HG02642 (cell line): Measurements from ENCODE around the gene SLC38A3.

ENCODE experiments used
- ATAC-seq: cut with Tn5 transposase; IDR thresholded peaks from one replicate; pipeline ENCODE4 v1.9.1; 2021; ENCODE audit warnings: mild to moderate bottlenecking; ENCODE audit not compliant: unreplicated experiment, poor library complexity

The SLC38A3 gene

DNA sequence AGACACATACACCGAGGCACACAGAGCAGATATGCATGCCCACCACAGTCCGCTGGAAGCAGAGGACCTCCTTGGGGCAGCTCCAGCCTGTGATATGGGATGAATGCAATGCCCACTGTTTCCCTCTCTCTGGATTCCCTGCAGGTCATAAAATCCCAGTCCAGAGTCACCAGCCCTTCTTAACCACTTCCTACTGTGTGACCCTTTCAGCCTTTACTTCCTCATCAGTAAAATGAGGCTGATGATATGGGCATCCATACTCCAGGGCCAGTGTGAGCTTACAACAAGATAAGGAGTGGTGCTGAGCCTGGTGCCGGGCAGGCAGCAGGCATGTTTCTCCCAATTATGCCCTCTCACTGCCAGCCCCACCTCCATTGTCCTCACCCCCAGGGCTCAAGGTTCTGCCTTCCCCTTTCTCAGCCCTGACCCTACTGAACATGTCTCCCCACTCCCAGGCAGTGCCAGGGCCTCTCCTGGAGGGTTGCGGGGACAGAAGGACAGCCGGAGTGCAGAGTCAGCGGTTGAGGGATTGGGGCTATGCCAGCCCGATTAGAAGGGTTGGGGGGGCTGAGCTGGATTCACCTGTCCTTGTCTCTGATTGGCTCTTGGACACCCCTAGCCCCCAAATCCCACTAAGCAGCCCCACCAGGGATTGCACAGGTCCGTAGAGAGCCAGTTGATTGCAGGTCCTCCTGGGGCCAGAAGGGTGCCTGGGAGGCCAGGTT lies 14.0 kb upstream of the SLC38A3 start, which contains the start of gene GNAT1:
Gene GNAT1, plus strand, starts transcription at position 675 of the 725 bp plus-strand sequence. CDS start 116 bp downstream, outside the sequence.
- ATAC-seq = no peak

DNA sequence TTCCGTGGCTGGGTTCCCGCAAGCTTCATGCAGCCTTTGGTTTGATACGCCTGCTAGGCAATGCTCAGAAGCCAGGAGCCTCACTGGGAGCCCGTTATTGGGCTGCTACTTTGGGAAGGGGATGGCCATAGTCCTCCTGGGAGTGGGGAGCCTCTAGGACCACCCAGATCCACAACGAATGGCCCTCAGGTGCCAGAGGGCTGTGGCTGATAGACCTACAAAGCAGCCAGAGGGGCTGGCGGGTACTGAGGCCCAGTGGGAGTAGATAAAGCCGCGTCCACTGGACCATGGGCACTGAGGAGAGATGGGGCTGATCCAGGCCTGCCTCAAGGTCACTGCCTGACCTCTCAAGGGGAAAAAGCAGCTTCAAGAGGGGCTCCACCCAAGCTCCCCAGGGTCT lies 12.9 kb upstream of the SLC38A3 start:
- ATAC-seq = no peak

DNA sequence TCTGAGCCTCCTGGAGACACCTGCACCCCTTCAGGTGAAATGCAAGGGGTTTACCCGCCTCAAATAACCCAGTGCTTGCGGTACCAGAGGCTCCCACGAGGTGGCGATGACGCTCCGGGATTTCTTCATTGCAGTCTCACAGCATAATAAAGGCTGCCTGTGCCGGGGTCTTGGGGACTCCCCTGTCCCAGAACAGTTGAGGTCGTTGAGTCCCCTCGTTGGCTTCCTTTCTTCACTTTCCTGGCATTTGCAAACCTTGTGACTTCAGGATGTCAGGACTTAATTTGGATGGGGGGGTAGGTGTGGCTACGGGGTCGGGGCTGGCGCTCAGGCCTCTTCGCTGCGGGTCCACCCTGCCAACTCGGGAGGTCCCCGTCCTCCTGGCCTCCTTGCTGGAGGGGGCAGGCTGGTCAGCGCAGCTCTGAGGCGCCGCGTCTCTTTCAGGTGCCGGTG lies 12.4 kb upstream of the SLC38A3 start:
- ATAC-seq = no peak

DNA sequence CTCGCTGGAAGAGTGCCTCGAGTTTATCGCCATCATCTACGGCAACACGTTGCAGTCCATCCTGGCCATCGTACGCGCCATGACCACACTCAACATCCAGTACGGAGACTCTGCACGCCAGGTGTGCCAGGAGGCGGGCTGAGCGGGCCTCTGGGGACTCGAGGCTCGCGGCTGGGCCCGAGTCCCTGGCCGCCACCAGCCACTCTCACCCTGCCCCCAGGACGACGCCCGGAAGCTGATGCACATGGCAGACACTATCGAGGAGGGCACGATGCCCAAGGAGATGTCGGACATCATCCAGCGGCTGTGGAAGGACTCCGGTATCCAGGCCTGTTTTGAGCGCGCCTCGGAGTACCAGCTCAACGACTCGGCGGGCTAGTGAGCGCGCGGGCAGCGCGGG lies 11.8 kb upstream of the SLC38A3 start:
- no peak for ATAC-seq

DNA sequence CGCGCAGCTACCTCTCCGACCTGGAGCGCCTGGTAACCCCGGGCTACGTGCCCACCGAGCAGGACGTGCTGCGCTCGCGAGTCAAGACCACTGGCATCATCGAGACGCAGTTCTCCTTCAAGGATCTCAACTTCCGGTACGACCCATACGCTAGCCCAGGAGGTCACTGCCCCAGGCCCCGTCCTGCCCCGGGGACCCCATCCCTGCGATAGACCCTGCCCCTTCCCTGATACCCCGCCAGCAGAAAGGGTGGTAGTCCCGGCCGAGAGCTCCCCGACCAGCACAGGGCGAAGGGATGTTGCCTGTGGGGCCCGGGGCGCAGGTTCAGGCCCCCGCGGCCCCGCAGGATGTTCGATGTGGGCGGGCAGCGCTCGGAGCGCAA lies 11.3 kb upstream of the SLC38A3 start:
- ATAC-seq = no peak

DNA sequence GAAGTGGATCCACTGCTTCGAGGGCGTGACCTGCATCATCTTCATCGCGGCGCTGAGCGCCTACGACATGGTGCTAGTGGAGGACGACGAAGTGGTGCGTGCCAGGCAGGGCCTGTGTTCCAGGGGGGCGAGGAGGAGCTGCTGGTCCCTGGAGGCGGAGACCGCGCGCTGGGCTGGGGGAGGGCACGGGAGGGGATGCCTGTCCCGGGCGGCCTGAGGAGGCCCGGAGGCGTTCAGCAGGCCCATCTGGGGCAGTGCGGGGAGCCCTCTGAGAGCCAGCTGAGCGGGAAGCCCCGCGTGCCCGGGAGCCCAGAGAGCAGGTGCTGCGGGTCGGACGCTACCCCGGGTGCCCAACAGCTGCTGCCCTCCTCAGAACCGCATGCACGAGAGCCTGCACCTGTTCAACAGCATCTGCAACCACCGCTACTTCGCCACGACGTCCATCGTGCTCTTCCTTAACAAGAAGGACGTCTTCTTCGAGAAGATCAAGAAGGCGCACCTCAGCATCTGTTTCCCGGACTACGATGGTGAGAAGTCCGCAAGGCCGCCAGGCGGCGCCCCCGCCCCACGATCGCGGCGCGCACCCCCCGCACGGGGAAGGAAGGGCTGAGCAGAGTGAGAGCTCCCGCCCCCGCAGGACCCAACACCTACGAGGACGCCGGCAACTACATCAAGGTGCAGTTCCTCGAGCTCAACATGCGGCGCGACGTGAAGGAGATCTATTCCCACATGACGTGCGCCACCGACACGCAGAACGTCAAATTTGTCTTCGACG lies 10.8 kb upstream of the SLC38A3 start:
- no peak for ATAC-seq

DNA sequence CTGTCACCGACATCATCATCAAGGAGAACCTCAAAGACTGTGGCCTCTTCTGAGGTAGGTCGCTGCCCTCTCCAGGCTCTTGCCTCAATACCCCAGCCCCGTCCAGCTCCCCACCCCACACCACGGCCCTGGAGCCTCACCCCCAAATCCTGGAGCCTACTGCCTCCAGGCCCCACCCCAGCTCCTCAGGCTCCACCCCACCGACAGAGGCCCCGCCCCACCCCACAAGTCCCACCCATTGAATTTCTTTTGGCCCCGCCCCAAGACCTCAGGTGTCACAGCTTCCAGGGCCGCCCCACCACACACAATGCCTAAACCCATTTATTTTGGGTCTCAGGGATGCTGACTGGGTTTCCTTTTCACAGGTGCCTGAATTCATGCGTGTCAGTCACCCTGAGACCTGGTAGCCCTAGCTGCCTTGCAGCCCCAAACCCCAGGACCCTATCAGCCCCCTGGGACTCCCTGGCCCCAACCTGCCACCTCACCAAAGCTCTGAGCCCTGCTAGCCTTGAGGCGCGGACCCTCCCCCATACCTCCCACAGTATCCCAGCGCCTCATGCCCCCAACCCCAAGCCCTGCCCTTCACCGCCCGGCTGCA lies 10.1 kb upstream of the SLC38A3 start:
- no peak for ATAC-seq

DNA sequence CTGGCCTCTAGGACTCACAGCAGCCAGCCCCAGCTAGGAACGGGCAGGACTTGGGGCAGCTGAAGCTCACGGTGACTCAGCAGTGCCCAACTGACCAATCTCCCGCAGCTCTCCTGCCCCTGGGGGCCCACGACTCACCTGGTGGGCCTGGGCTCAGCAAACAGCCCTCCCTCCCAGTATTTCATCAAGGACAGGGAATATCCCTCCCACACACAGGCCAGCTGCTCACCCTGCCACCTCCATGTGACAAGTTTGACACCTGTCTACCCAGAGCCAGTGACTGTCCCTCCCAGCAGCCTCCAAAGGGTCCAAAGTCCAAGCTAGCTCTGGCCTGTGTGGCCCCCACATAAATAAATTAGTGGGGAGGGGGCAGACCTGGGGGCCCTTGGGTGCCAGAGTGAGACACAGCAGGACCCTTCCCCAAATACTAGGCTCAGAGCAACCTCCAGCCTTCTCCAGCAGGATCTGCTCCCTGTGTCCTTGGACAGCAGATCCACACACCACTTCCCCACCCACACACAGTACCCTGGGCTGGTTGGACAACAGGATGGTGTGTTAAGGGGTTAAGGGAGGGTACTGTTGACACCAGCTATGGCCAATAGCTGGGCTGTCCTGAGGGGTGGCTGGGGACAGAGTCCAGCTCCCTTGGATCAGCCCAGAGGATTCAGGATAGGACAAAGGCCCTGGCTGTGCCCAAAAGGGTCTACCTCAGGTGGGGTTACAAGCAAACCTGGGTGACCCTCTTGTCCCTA lies 9.4 kb upstream of the SLC38A3 start:
- no peak for ATAC-seq

DNA sequence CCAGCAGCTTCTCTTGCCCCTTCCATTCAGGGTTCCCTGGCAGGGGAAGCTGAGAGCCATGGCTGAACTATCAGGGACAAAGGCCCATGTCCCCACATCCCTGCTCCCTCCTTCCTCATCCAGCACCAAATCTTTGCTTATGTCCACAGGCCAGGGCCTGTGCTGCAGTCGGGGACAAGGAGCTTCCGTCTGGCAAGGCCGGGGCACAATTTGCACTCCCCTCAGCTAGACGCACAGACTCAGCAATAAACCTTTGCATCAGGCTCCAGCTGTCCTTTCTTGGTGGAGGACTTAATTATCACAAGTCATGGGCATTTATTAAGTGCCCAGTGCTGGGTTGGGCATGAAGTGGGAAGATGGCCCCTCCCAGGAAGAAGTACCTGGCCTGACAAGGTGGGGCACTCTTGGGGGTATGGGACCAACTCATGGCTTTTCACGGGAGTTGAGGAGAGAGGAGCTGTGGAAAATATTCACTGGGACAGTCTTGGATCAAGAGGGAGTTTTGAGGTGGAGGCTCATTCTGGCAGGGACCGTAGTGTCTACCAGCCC lies 8.7 kb upstream of the SLC38A3 start:
- ATAC-seq = no peak

DNA sequence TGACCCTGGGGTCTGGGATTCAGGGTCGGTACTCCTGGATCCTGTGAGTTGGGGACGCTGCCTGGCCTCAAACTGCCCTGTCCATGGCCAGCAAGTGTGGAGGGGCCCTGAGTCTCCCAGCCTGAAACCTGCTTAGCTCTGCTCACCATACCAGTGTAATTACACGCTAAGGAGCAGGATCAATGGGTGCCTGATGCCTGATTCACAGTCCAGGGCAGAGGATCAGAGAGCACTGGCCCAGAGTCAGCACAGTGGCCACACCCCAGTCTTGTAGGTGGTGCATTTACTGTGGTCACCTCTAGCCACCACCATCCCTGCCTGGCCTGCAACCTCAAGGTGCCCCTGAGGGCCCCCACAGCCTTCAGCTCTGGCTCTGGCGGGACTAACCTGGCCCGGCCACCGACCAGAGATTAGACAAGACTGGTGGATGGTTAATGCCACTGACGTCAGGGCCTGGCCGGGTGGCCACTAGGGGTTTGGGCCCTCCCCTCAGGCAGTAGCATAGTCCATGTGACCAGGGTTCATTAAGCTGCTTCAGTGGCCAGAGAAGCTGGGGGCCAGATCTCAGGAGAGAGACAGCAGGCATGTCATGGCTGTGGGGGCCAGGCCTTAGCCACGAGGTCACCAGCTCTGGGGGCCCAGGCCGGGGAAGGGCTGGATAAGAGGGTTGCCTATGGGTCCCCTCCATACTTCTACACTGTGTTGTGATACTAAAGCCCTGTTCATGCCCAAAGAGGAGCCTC lies 3.3 kb upstream of the SLC38A3 start:
- no peak for ATAC-seq

DNA sequence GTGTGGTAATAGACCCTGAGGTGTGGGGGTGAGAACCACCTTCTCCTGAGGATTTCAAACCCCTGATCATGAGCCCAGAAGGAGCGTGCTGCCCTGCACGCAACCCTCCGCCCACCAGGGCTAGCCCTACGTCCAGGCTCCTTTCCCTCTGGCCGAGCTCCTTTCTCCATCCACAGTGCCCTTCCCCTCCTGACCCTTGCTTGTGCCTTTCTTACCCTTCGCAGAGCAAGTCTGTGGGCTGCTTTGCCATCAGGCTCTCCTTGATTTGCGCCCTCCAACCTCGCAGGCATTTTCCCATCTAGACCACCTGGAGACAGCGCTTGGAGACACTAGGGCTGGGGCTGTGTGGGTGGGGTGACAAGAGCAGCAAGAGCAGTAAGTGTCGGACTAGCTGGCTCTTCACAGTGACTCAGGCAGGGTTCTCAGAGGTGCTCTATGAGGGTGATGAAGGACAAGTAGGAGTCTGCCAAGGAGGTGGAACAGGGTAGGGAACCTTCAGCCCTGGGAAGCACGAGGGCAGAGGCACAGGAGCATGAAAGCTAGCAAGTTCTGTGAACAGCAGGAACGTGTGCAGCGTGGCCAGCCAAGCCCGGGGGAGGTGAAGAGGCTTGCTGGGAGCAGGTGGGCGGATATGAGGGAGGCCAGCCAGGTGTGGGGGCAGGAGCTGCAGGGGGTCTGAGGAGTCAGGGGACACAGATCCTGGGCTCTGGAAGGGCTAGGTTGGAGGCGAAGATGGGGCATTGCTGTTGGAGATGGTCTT lies 2.5 kb upstream of the SLC38A3 start:
- no peak for ATAC-seq

DNA sequence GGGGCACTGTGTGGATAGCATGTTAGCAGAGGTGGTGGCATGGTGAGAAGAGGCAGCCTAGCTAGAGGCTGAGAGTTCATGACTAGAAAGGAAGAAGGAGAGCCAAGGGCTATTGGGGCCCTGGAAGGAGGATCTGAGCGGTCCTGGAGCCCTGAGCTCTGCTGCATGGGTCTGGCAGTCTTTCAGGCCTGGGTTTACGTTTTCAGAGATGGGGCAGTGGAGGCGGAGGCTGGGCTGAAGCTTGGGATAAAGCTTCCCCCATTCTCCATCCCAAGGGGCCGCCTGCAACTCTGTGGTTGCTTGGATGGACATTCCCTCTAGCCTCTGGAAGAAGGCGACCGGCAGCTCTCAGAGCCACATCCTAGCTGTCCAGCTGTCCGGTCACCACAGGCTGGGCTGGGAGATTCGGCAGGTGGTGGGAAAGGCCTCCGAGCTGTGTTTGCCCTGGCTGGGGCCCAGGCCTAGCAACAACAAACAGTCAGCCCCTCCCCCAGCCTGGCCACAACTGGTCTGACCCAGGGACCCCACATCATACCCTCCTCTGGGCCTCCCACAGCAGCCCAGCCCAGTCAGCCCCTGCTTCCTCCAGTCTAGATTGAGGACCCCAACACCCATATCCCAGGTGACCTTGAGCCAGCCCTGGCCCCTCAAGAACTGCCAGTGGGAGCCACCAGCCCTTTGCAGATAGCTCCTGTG lies 1.8 kb upstream of the SLC38A3 start:
- ATAC-seq = no peak

DNA sequence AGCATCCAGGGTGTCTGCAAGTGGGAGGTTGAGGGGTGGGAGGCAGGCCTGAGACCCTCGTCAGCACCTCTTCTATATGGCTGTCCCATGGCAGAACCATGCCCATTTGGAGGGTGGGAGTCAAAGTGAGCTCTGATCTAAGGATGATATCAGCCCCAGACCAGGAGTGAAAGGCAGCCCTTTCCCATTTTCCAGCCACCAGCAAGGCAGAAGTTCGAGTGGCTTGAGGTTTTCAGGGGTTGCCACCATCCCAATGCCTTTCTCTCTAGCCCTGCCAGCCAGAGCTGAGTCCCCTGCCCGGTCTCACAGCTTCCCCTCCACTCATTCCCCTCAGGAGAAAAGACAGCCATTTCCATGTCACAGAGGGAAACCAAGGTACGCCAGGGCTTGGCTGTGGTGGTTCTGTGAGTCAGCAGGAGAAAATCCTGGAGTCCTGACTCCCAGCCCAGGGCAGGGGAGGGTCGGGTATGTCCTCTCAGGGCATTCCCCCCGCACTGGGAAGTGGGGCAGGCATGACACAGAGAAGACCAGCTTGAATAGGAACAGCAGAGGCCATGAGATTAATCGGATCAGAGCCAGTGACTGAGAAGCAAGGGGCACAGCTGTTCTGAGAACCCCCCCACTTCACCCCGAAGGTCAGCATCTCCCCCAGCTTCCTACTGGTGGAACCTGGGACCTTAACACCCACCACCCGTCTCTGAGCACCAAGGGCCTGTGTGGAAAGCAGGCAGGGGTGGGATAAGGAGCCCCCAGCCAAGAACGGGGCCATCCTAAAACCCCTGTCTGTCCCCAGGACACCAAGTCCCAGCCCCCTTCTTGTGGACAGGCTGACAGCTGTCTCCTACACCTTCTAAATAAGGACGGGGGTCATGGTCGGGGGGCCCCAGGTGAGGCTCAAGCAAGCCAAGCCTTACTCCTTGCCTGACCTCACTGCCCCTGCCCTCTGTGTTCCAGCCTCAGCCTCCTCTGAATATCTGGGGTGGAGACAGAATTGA lies 965 bp upstream of the SLC38A3 start:
- no peak for ATAC-seq

DNA sequence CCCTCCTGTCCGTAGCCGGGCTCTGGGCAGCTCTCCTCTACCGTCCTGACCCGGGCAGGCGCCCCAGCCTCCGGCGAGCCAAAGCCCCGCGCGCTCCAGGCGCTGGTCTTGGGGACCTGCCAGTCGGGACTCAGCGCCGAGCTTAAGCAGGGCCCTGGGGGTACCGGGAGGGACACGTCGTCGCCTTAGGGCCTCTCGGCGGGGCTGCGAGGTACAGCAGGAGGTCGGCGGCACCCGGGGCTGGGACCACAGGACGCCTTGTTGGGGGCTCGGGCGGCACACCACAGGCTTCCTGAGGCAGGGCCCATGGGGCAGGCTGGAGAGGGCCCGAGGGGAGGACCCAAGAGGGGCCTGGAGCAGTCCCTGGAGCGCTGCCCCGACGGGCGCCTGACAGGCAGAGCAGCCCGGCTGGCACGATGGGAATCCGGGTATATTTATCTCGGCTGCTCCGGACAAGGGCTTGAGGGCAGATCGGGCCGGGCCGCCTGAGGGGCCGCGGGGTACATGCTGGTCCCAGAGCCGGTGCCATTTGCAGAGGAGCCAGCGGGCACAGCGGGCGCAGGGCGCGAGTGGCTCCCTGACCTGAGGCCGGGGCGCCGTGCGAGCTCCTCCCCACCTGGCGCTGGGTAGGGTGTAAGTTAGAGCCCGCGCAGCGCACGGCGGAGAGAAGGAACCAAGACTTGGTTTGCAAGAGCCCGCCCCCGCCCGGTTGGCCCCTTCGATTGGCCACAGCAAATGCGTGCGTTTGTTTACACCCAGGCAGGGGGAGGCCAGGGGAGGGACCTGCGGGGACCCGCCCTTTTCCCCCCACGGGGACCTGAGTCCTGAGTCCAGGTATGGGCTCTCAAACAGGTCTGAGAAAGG lies 574 bp downstream of the SLC38A3 start:
- no peak for ATAC-seq

DNA sequence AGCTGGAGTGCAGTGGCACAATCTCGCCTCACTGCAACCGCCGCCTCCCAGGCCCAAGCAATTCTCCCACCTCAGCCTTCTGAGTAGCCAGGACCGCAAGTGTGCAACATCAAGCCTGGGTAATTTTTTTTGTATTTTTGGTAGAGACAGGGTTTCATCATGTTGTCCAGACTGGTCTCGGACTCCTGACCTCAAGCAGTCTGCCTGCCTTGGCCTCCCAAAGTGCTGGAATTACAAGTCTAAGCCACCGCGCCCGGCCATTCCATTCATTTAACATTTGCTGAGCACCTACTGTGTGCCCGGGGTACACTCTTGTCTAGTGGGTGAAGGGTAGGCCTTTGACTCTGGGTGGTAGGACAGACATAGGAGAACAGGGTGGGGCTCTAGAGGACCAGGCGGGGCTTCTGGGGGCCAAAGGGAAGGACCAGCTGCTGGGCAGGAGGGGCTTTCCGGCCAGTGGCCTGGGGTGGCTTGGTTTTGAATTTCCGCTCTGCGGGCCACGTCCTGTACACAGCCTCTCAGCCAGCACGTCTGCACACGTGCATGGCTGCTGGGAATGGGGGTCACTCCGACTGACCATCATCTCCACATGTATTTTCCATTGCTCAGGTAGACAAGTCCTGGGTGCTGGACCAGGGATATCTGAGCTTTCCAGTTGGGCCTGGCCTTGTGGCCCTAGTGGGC lies 2.4 kb downstream of the SLC38A3 start:
- no peak for ATAC-seq
